GM23338 (cell line): ENCODE results near the gene SFI1. TPM values are rescaled to one million over a fixed set of nuclear protein-coding genes. Genes with fewer than 3 reads are reported as not detected.

Source experiments
- ATAC-seq: fragments of 200-7000 bp; cut with Tn5 transposase; 3 replicates; pipeline ENCODE4 v1.9.1; 2020
- DNase-seq: peaks from one replicate; pipeline ENCODE4 v3.0.0-alpha.2; 2015; ENCODE audit warnings: low spot score
- H2AFZ ChIP-seq: fragments of 200-600 bp; sonication (generic); 2 replicates; pipeline ENCODE4 v1.8.0; 2016; ENCODE audit warnings: antibody characterized with exemption, mild to moderate bottlenecking, moderate library complexity
- H3F3A ChIP-seq: fragments of 200-600 bp; sonication (generic); replicated peaks from 2 replicates; pipeline ENCODE4 v1.8.0; 2017; ENCODE audit warnings: antibody characterized with exemption, mixed run types, low read depth
- H3K27ac ChIP-seq: fragments of 200-600 bp; sonication (generic); 2 replicates; pipeline ENCODE4 v1.6.1; 2016; ENCODE audit warnings: low read depth
- H3K27me3 ChIP-seq: fragments of 200-600 bp; sonication (generic); 2 replicates; pipeline ENCODE4 v1.8.0; 2016; ENCODE audit warnings: mild to moderate bottlenecking, mixed run types, moderate library complexity; ENCODE audit not compliant: insufficient read depth
- H3K36me3 ChIP-seq: fragments of 200-600 bp; sonication (generic); 2 replicates; pipeline ENCODE4 v1.8.0; 2016; ENCODE audit warnings: mild to moderate bottlenecking; ENCODE audit not compliant: insufficient read depth
- H3K4me1 ChIP-seq: fragments of 200-600 bp; sonication (generic); 2 replicates; pipeline ENCODE4 v1.8.0; 2016; ENCODE audit warnings: mild to moderate bottlenecking, moderate library complexity; ENCODE audit not compliant: insufficient read depth
- H3K4me2 ChIP-seq: fragments of 200-600 bp; sonication (generic); 2 replicates; pipeline ENCODE4 v1.7.1; 2017; ENCODE audit warnings: mixed run types
- H3K4me3 ChIP-seq: fragments of 200-600 bp; sonication (generic); 2 replicates; pipeline ENCODE4 v1.6.1; 2016; ENCODE audit warnings: mixed run types
- H3K79me2 ChIP-seq: fragments of 200-600 bp; sonication (generic); replicated peaks from 2 replicates; pipeline ENCODE4 v1.8.0; 2017; ENCODE audit warnings: mild to moderate bottlenecking; ENCODE audit not compliant: insufficient read depth
- H3K9me2 ChIP-seq: fragments of 200-600 bp; sonication (generic); 2 replicates; pipeline ENCODE4 v1.8.0; 2017; ENCODE audit not compliant: insufficient read depth
- H4K20me1 ChIP-seq: fragments of 200-600 bp; sonication (generic); replicated peaks from 2 replicates; pipeline ENCODE4 v1.8.0; 2017; ENCODE audit warnings: mild to moderate bottlenecking; ENCODE audit not compliant: insufficient read depth
- H3K27ac Mint-ChIP-seq: 2 replicates; pipeline ENCODE4 v1.8.0; 2020; ENCODE audit warnings: inconsistent platforms, mild to moderate bottlenecking, moderate library complexity, mixed read lengths
- H3K27me3 Mint-ChIP-seq: 3 replicates; pipeline ENCODE4 v1.8.0; 2022; ENCODE audit warnings: low read depth, mild to moderate bottlenecking, moderate library complexity, mixed read lengths, inconsistent platforms; ENCODE audit not compliant: insufficient read depth, poor library complexity
- H3K36me3 Mint-ChIP-seq: 3 replicates; pipeline ENCODE4 v1.8.0; 2021; ENCODE audit warnings: low read depth, mild to moderate bottlenecking, inconsistent platforms, moderate library complexity, mixed read lengths
- H3K4me1 Mint-ChIP-seq: 3 replicates; pipeline ENCODE4 v1.8.0; 2020; ENCODE audit warnings: mild to moderate bottlenecking, inconsistent platforms, mixed read lengths
- H3K4me3 Mint-ChIP-seq: 3 replicates; pipeline ENCODE4 v1.8.0; 2021; ENCODE audit warnings: moderate library complexity, mild to moderate bottlenecking, inconsistent platforms, mixed read lengths
- H3K9me3 Mint-ChIP-seq: 3 replicates; pipeline ENCODE4 v1.8.0; 2020; ENCODE audit warnings: moderate library complexity, mild to moderate bottlenecking, inconsistent platforms, mixed read lengths
- CREB1 ChIP-seq: fragments of 250-450 bp; sonication (Bioruptor Pico); IDR thresholded peaks from 2 replicates; pipeline ENCODE4 v1.5.0; 2020; ENCODE audit warnings: low read depth, mild to moderate bottlenecking, moderate library complexity
- EZH2 ChIP-seq: fragments of 200-600 bp; sonication (generic); IDR thresholded peaks from one replicate; pipeline ENCODE4 v1.8.0; 2017; ENCODE audit warnings: antibody characterized with exemption, mild to moderate bottlenecking, low read depth; ENCODE audit not compliant: unreplicated experiment
- EZH2phosphoT487 ChIP-seq: fragments of 200-600 bp; sonication (generic); IDR thresholded peaks from one replicate; pipeline ENCODE4 v1.8.1; 2018; ENCODE audit warnings: antibody characterized with exemption; ENCODE audit not compliant: unreplicated experiment
- JUNB ChIP-seq: IDR thresholded peaks from one replicate; pipeline ENCODE4 v1.6.1; 2016; ENCODE audit warnings: antibody characterized with exemption; ENCODE audit not compliant: unreplicated experiment
- NANOG ChIP-seq: IDR thresholded peaks from 2 replicates; pipeline ENCODE4 v1.6.1; 2016; ENCODE audit warnings: antibody characterized with exemption, borderline replicate concordance
- STAT1 ChIP-seq: IDR thresholded peaks from one replicate; pipeline ENCODE4 v1.6.1; 2016; ENCODE audit warnings: antibody characterized with exemption; ENCODE audit not compliant: unreplicated experiment
- ZNF114 ChIP-seq: fragments of 250-450 bp; sonication (Bioruptor Pico); IDR thresholded peaks from 2 replicates; pipeline ENCODE4 v1.5.0; 2020; ENCODE audit warnings: mild to moderate bottlenecking, moderate library complexity
- ZNF331 ChIP-seq: fragments of 250-450 bp; sonication (Bioruptor Pico); IDR thresholded peaks from 2 replicates; pipeline ENCODE4 v1.5.0; 2020; ENCODE audit warnings: low read depth, mild to moderate bottlenecking, moderate library complexity
- ZNF462 ChIP-seq: fragments of 250-450 bp; sonication (Bioruptor Pico); IDR thresholded peaks from 2 replicates; pipeline ENCODE4 v1.5.0; 2020; ENCODE audit warnings: mild to moderate bottlenecking, moderate library complexity
- polyA plus RNA-seq: library from polyadenylated mRNA; unstranded; fragments of >200 nt; fragmentation: Nextera tagmentation; extraction: Ambion mirVana; gene quantifications from 2 replicates; pipeline ENCODE4 v1.2.1, GENCODE V29; 2016
- total RNA-seq: library from RNA; depleted of rRNA; stranded (reverse); fragments of >200 nt; shearing (Covaris generic); gene quantifications from 2 replicates; pipeline ENCODE4 v1.2.3, GENCODE V29; 2014
- TF ChIP-seq, protein P1 (sequence below): IDR thresholded peaks from one replicate; pipeline ENCODE4 v1.6.1; 2018; ENCODE audit warnings: antibody characterized with exemption; ENCODE audit not compliant: unreplicated experiment
- TF ChIP-seq, protein P2 (sequence below), 2 experiments: fragments of 200-600 bp in 1 of 2; sonication (generic) in 1 of 2; conservative IDR thresholded peaks; 2 replicates each; pipeline versions ENCODE4 v1.5.1 to v1.6.1; 2016 to 2017; ENCODE audit warnings: antibody characterized with exemption in 2 of 2, low read depth in 2 of 2, mild to moderate bottlenecking in 2 of 2, moderate library complexity in 1 of 2
- TF ChIP-seq, protein P3 (sequence below): IDR thresholded peaks from 2 replicates; pipeline ENCODE4 v1.6.1; 2016; ENCODE audit warnings: antibody characterized with exemption

The SFI1 gene
- total and polyA plus RNA-seq, 2 experiments from 2014 or later = 16.7 to 25.6 TPM

DNA sequence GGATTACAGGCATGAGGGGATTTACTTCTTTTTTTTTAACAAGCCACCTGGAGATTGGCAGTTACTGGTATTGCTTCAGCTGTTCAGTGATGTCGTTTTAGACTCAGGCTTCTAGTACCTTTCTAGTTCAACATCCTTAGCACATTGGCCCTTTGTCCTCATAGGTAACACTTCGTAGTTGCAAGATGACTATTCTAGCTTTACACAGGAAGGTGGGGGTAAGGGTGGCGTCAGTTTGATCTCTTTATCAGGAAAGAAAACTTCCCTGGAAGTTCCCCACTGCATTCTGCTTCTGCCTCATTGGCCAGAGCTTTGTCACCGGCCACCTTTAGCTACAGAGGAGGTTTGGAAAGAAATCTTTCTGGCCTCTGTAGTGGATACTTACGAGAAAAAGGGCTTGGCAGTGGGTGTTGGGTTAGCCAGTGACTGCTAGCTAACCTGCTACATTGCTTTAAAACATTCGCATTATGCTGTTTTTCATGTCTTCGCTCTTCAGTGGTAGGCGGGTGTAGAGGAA, 40.7 kb downstream of the SFI1 start (continued):
- TF ChIP-seq, protein P1, sequence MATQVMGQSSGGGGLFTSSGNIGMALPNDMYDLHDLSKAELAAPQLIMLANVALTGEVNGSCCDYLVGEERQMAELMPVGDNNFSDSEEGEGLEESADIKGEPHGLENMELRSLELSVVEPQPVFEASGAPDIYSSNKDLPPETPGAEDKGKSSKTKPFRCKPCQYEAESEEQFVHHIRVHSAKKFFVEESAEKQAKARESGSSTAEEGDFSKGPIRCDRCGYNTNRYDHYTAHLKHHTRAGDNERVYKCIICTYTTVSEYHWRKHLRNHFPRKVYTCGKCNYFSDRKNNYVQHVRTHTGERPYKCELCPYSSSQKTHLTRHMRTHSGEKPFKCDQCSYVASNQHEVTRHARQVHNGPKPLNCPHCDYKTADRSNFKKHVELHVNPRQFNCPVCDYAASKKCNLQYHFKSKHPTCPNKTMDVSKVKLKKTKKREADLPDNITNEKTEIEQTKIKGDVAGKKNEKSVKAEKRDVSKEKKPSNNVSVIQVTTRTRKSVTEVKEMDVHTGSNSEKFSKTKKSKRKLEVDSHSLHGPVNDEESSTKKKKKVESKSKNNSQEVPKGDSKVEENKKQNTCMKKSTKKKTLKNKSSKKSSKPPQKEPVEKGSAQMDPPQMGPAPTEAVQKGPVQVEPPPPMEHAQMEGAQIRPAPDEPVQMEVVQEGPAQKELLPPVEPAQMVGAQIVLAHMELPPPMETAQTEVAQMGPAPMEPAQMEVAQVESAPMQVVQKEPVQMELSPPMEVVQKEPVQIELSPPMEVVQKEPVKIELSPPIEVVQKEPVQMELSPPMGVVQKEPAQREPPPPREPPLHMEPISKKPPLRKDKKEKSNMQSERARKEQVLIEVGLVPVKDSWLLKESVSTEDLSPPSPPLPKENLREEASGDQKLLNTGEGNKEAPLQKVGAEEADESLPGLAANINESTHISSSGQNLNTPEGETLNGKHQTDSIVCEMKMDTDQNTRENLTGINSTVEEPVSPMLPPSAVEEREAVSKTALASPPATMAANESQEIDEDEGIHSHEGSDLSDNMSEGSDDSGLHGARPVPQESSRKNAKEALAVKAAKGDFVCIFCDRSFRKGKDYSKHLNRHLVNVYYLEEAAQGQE = no peak
- TF ChIP-seq NANOG (no peak), EZH2phosphoT487 (no peak), ZNF331 (CRISPR knock-in tag) (no peak), ZNF114 (no peak), STAT1 (no peak), EZH2 (no peak), JUNB (no peak), CREB1 (CRISPR knock-in tag) (no peak)
- TF ChIP-seq, protein P2, sequence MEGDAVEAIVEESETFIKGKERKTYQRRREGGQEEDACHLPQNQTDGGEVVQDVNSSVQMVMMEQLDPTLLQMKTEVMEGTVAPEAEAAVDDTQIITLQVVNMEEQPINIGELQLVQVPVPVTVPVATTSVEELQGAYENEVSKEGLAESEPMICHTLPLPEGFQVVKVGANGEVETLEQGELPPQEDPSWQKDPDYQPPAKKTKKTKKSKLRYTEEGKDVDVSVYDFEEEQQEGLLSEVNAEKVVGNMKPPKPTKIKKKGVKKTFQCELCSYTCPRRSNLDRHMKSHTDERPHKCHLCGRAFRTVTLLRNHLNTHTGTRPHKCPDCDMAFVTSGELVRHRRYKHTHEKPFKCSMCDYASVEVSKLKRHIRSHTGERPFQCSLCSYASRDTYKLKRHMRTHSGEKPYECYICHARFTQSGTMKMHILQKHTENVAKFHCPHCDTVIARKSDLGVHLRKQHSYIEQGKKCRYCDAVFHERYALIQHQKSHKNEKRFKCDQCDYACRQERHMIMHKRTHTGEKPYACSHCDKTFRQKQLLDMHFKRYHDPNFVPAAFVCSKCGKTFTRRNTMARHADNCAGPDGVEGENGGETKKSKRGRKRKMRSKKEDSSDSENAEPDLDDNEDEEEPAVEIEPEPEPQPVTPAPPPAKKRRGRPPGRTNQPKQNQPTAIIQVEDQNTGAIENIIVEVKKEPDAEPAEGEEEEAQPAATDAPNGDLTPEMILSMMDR (conservative IDR thresholded peaks at IDR 0.05; ENCODE audit: low read depth in 2 of 2) = no peak
- TF ChIP-seq, protein P3, sequence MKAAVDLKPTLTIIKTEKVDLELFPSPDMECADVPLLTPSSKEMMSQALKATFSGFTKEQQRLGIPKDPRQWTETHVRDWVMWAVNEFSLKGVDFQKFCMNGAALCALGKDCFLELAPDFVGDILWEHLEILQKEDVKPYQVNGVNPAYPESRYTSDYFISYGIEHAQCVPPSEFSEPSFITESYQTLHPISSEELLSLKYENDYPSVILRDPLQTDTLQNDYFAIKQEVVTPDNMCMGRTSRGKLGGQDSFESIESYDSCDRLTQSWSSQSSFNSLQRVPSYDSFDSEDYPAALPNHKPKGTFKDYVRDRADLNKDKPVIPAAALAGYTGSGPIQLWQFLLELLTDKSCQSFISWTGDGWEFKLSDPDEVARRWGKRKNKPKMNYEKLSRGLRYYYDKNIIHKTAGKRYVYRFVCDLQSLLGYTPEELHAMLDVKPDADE = no peak

DNA sequence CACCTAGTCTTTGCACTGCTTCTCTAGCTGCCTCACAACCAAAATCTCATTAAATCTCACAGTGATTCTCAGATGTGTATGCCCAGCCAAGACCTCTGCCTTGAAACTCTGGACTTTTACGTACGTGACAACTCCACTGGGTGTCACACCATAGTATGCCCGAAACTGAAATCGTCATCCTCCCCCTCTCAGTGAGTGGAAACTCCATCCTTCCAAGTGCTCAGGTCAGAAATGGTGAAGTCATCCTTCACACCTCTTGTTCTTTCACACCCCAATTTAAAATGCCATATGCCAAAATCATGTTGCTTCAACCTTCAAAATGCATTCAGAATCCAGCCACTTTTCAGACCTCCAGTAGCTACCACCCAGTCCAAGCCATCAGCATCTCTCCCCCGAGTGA, 42.5 kb downstream of the SFI1 start:
- Histone ChIP-seq H4K20me1 (no peaks in the 10 kb centered on the region), H3K36me3 (no peaks in the 10 kb centered on the region), H3K27me3 (no peaks in the 10 kb centered on the region), H3K4me1 (no peaks in the 10 kb centered on the region), H3K4me2 (no peak overlapping the region), H3K27ac (no peak overlapping the region), H3K9me2 (no peaks in the 10 kb centered on the region), H3K79me2 (no peaks in the 10 kb centered on the region), H3F3A (no peaks in the 10 kb centered on the region), H2AFZ (no peak overlapping the region), H3K4me3 (no peak overlapping the region)
- H3K4me1 Mint-ChIP-seq = no peaks in the 10 kb centered on the region; the same call in 2 of the 3 replicates
- no peak overlapping the region for H3K4me3 Mint-ChIP-seq
- ATAC-seq (no peak), DNase-seq (no peak)
- no peaks in the 10 kb centered on the region for H3K36me3 Mint-ChIP-seq
- no peaks in the 10 kb centered on the region for H3K27me3 Mint-ChIP-seq
- H3K27ac Mint-ChIP-seq = no peak overlapping the region
- no peaks in the 10 kb centered on the region for H3K9me3 Mint-ChIP-seq
- TF ChIP-seq JUNB (no peak), STAT1 (no peak), ZNF331 (CRISPR knock-in tag) (no peak), EZH2phosphoT487 (no peak), ZNF462 (no peak), EZH2 (no peak)
